HCT116 (cell line): ENCODE measurements around the gene SCN10A. TPM values are rescaled to one million over a fixed set of nuclear protein-coding genes. Genes with fewer than 3 reads are reported as not detected.

Experiments used
- ATAC-seq: fragments of 200-7000 bp; cut with Tn5 transposase; 2 replicates; pipeline ENCODE4 v1.9.1; 2020; ENCODE audit warnings: mild to moderate bottlenecking, moderate library complexity
- BruUV-seq: library from RNA; stranded (reverse); fragments of 400-500 nt; replicated peaks from 2 replicates; lab custom pipeline; 2021; lab: Mats Ljungman, UMichigan
- CTCF ChIA-PET: fragments of 300-600 bp; sonication (Branson Sonifier 250); formaldehyde crosslinking; loops from one replicate; lab custom pipeline; 2021; ENCODE audit warnings: antibody characterized with exemption; lab: Charles Lee
- POLR2A ChIA-PET: fragments of 300-600, 350-600 bp; sonication (Branson Sonifier 250); formaldehyde crosslinking; loops from one replicate; lab custom pipeline; 2021; ENCODE audit warnings: antibody characterized with exemption; lab: Charles Lee
- RAD21 ChIA-PET, 2 experiments: fragments of 300-600 bp; sonication (Branson Sonifier 250); formaldehyde crosslinking; loops; one replicate each; lab custom pipeline; 2023; ENCODE audit warnings: low total read pairs in 2 of 2; ENCODE audit not compliant: uncharacterized antibody in 2 of 2, unreplicated experiment in 2 of 2, low non-redundant PET in 1 of 2; lab: Charles Lee
- DNase-seq: peaks from one replicate; pipeline ENCODE4 v3.0.0-alpha.2; 2010; ENCODE audit warnings: low read depth, low spot score
- H2AFZ ChIP-seq: fragments of 200-600 bp; shearing (Covaris generic), sonication (generic); 2 replicates; pipeline ENCODE4 v1.6.1; 2017; ENCODE audit warnings: low read depth, mixed run types, mixed read lengths, antibody characterized with exemption, low read length; ENCODE audit not compliant: poor library complexity, severe bottlenecking
- H3K27ac ChIP-seq: 2 replicates; pipeline ENCODE4 v1.5.1; 2012; ENCODE audit warnings: low read depth, low read length
- H3K27me3 ChIP-seq: fragments of 200-600 bp; sonication (generic); 2 replicates; pipeline ENCODE4 v1.6.1; 2016; ENCODE audit warnings: mixed run types, low read length, mixed read lengths; ENCODE audit not compliant: insufficient read depth
- H3K36me3 ChIP-seq, 2 experiments: fragments of 200-500 bp in 1 of 2; fragments of 200-600 bp in 1 of 2; sonication (Bioruptor generic) in 1 of 2; sonication (generic) in 1 of 2; 2 replicates each; pipeline versions ENCODE4 v1.5.1 to v1.6.1; 2014 to 2016; ENCODE audit warnings: low read length in 2 of 2, inconsistent platforms in 1 of 2, mixed read lengths in 1 of 2, mixed run types in 1 of 2; ENCODE audit not compliant: insufficient read depth in 2 of 2, control insufficient read depth in 1 of 2
- H3K4me1 ChIP-seq, 2 experiments: fragments of 200-600 bp in 1 of 2; sonication (generic) in 1 of 2; 2 replicates each; pipeline versions ENCODE4 v1.5.1 to v1.6.1; 2012 to 2017; ENCODE audit warnings: low read length in 2 of 2, inconsistent platforms in 1 of 2, mild to moderate bottlenecking in 1 of 2, mixed read lengths in 1 of 2, mixed run types in 1 of 2, moderate library complexity in 1 of 2; ENCODE audit not compliant: insufficient read depth in 2 of 2, control insufficient read depth in 1 of 2
- H3K4me2 ChIP-seq: fragments of 200-600 bp; sonication (generic); 2 replicates; pipeline ENCODE4 v1.6.1; 2017; ENCODE audit warnings: mixed run types, low read length, mixed read lengths
- H3K4me3 ChIP-seq, 2 experiments: fragments of 200-600 bp in 1 of 2; sonication (generic) in 1 of 2; replicated peaks in 1 of 2; 2 replicates each; pipeline ENCODE4 v1.5.1; 2011 to 2016; ENCODE audit warnings: low read length in 2 of 2, control low read depth in 1 of 2, low read depth in 1 of 2, mild to moderate bottlenecking in 1 of 2, mixed read lengths in 1 of 2, mixed run types in 1 of 2
- H3K79me2 ChIP-seq: fragments of 200-600 bp; sonication (generic); 2 replicates; pipeline ENCODE4 v1.6.1; 2017; ENCODE audit warnings: mild to moderate bottlenecking, mixed run types, low read length, moderate library complexity, mixed read lengths; ENCODE audit not compliant: insufficient read depth
- H3K9ac ChIP-seq: fragments of 200-600 bp; sonication (generic); 2 replicates; pipeline ENCODE4 v1.6.1; 2016; ENCODE audit warnings: low read length, mixed read lengths
- H3K9me2 ChIP-seq: fragments of 200-600 bp; sonication (generic), shearing (Covaris generic); 2 replicates; pipeline ENCODE4 v1.6.1; 2017; ENCODE audit warnings: mixed run types, mild to moderate bottlenecking, moderate library complexity; ENCODE audit not compliant: insufficient read depth
- H3K9me3 ChIP-seq, 2 experiments: fragments of 200-500 bp in 1 of 2; fragments of 200-600 bp in 1 of 2; sonication (Bioruptor generic) in 1 of 2; sonication (generic) in 1 of 2; 2 replicates each; pipeline ENCODE4 v1.6.1; 2014 to 2017; ENCODE audit warnings: low read length in 2 of 2, mixed read lengths in 2 of 2, inconsistent platforms in 1 of 2, low read depth in 1 of 2, mild to moderate bottlenecking in 1 of 2, mixed run types in 1 of 2, moderate library complexity in 1 of 2; ENCODE audit not compliant: control insufficient read depth in 1 of 2, insufficient read depth in 1 of 2
- H4K20me1 ChIP-seq: fragments of 200-600 bp; sonication (generic), shearing (Covaris generic); 2 replicates; pipeline ENCODE4 v1.6.1; 2017; ENCODE audit warnings: mixed run types, mild to moderate bottlenecking, moderate library complexity; ENCODE audit not compliant: insufficient read depth
- EZH2 ChIP-seq: fragments of 200-600 bp; sonication (generic); IDR thresholded peaks from 2 replicates; pipeline ENCODE4 v1.6.1; 2017; ENCODE audit warnings: antibody characterized with exemption, mixed run types
- POLR2A ChIP-seq: IDR thresholded peaks from 2 replicates; pipeline ENCODE4 v1.7.0; 2011; ENCODE audit warnings: borderline replicate concordance; ENCODE audit not compliant: insufficient read depth, insufficient read length; ENCODE audit errors: extremely low read depth
- RAD21 ChIP-seq: IDR thresholded peaks from 2 replicates; pipeline ENCODE4 v1.6.1; 2012; ENCODE audit warnings: low read depth, mild to moderate bottlenecking
- SRF ChIP-seq: IDR thresholded peaks from 2 replicates; pipeline ENCODE4 v1.6.1; 2012; ENCODE audit warnings: low read depth
- ZNF274 ChIP-seq: fragments of 200-500 bp; sonication (Bioruptor generic); IDR thresholded peaks from 2 replicates; pipeline ENCODE4 v1.6.1; 2014; ENCODE audit warnings: mild to moderate bottlenecking, low read depth, low read length, inconsistent platforms
- intact Hi-C: fragments of 100-400 bp; cut with micrococcal nuclease; formaldehyde crosslinking; loops from 2 replicates; pipeline ENCODE4 v1.10.0; 2022
- total RNA-seq: library from RNA; stranded (reverse); gene quantifications from one replicate; pipeline ENCODE4 v1.2.1, GENCODE V29; 2021; ENCODE audit not compliant: unreplicated experiment
- TF ChIP-seq, protein P1 (sequence below): IDR thresholded peaks from 2 replicates; pipeline ENCODE4 v1.6.1; 2012; ENCODE audit warnings: low read depth
- TF ChIP-seq, protein P2 (sequence below), 3 experiments: fragments of 200-600 bp in 1 of 3; sonication (generic) in 1 of 3; IDR thresholded peaks in 2 of 3; conservative IDR thresholded peaks in 1 of 3; 2 replicates each; pipeline ENCODE4 v1.5.1; 2012 to 2017; ENCODE audit warnings: low read depth in 2 of 3, low read length in 2 of 3, antibody characterized with exemption in 1 of 3, borderline replicate concordance in 1 of 3, control low read depth in 1 of 3, mild to moderate bottlenecking in 1 of 3, mixed read lengths in 1 of 3, mixed run types in 1 of 3, moderate library complexity in 1 of 3; ENCODE audit not compliant: insufficient read depth in 1 of 3

Gene SCN10A
- total RNA-seq, 1 experiment from 2014 or later = not detected

DNA sequence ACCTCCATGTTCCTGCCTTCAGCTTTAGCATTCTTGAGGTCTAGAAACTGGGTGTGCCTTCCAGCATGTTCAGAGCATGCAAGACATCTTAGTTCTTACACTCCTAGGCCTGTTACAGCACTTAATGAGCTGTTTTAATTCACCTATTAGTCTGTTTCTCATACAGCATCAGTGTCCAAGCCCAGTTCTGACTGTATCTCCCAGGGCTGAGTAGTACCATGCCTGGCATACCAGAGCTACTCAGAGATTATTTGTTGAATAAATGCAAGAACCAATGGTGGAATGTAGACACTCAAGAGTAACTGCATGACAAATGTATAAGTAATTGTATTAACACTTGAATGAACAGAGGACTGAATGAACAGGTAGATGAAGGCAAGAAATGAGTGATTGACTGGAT lies 104.7 kb downstream of the SCN10A start (continued):
- TF ChIP-seq, protein P1, sequence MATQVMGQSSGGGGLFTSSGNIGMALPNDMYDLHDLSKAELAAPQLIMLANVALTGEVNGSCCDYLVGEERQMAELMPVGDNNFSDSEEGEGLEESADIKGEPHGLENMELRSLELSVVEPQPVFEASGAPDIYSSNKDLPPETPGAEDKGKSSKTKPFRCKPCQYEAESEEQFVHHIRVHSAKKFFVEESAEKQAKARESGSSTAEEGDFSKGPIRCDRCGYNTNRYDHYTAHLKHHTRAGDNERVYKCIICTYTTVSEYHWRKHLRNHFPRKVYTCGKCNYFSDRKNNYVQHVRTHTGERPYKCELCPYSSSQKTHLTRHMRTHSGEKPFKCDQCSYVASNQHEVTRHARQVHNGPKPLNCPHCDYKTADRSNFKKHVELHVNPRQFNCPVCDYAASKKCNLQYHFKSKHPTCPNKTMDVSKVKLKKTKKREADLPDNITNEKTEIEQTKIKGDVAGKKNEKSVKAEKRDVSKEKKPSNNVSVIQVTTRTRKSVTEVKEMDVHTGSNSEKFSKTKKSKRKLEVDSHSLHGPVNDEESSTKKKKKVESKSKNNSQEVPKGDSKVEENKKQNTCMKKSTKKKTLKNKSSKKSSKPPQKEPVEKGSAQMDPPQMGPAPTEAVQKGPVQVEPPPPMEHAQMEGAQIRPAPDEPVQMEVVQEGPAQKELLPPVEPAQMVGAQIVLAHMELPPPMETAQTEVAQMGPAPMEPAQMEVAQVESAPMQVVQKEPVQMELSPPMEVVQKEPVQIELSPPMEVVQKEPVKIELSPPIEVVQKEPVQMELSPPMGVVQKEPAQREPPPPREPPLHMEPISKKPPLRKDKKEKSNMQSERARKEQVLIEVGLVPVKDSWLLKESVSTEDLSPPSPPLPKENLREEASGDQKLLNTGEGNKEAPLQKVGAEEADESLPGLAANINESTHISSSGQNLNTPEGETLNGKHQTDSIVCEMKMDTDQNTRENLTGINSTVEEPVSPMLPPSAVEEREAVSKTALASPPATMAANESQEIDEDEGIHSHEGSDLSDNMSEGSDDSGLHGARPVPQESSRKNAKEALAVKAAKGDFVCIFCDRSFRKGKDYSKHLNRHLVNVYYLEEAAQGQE = no peak
- no peak for TF ChIP-seq POLR2A
- no peak for TF ChIP-seq SRF

DNA sequence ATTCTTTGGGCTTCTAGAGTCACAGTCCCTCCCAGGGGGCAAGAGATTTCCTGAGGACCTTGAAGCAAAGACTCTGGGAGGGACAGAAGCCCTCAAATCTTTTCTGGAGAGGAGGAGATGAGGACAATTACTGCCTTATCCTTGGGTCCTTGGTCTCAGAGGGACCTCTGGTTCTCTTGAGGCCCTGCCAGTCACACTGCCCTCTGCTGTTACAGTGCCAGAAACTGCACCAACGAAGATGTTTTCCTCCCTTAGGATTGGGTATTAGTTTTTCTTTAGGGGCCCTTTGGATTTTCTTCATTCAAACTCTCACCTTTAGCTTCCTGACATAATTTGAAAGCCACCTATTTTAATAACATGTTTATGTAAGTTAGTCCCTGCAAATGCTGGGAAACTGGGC lies 108.3 kb downstream of the SCN10A start:
- RAD21 ChIA-PET = no interaction called here
- ATAC-seq (peak; percentile 83), DNase-seq (no peak)
- Histone ChIP-seq H3K4me1 (no peaks in the 10 kb centered on the region), H3K79me2 (no peaks in the 10 kb centered on the region), H3K36me3 (no peaks in the 10 kb centered on the region), H3K9ac (no peak overlapping the region), H3K27me3 (peaks cover 61% of the 10 kb centered on the region), H3K4me3 (no peak overlapping the region), H3K27ac (no peak overlapping the region), H3K9me2 (no peaks in the 10 kb centered on the region), H2AFZ (no peak overlapping the region), H3K4me2 (no peak overlapping the region), H3K9me3 (no peaks in the 10 kb centered on the region), H4K20me1 (no peaks in the 10 kb centered on the region)
- TF ChIP-seq, protein P2, sequence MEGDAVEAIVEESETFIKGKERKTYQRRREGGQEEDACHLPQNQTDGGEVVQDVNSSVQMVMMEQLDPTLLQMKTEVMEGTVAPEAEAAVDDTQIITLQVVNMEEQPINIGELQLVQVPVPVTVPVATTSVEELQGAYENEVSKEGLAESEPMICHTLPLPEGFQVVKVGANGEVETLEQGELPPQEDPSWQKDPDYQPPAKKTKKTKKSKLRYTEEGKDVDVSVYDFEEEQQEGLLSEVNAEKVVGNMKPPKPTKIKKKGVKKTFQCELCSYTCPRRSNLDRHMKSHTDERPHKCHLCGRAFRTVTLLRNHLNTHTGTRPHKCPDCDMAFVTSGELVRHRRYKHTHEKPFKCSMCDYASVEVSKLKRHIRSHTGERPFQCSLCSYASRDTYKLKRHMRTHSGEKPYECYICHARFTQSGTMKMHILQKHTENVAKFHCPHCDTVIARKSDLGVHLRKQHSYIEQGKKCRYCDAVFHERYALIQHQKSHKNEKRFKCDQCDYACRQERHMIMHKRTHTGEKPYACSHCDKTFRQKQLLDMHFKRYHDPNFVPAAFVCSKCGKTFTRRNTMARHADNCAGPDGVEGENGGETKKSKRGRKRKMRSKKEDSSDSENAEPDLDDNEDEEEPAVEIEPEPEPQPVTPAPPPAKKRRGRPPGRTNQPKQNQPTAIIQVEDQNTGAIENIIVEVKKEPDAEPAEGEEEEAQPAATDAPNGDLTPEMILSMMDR (IDR thresholded peaks at IDR 0.05 in 2 of 3, conservative IDR thresholded peaks at IDR 0.05 in 1 of 3; ENCODE audit: borderline replicate concordance in 1 of 3, insufficient read depth in 1 of 3, low read depth in 2 of 3, low read length in 2 of 3) = peak; percentile 38 to 74 (median 57); a peak in 5 of 6 replicates
- TF ChIP-seq SRF (no peak), RAD21 (peak; percentile 31; the same call in 1 of the 2 replicates), ZNF274 (no peak), EZH2 (no peak)
- CTCF ChIA-PET = no interaction called here
- POLR2A ChIA-PET = no interaction called here
- BruUV-seq = no TSS peak
- intact Hi-C loops = no loop called here
